Tibial nerve (tissue), 4 donors: ENCODE data around the gene MUSTN1.

Experiments used
- EP300 ChIP-seq, 2 donors: sonication (generic); formaldehyde crosslinking; IDR thresholded peaks; one replicate each; pipeline ENCODE4 v1.6.1; 2017; ENCODE audit warnings: antibody characterized with exemption in 2 of 2, mild to moderate bottlenecking in 1 of 2
- POLR2A ChIP-seq, 2 donors: fragments of 450-650 bp; IDR thresholded peaks; one replicate each; pipeline ENCODE4 v1.6.1; 2017; ENCODE audit warnings: antibody characterized with exemption in 2 of 2, mild to moderate bottlenecking in 2 of 2, moderate library complexity in 2 of 2
- TF ChIP-seq, protein P1 (sequence below), 5 experiments: fragments of 200-600 bp in 3 of 5; fragments of 450-650 bp in 2 of 5; sonication (generic) in 3 of 5; IDR thresholded peaks; one replicate each; pipeline ENCODE4 v1.5.1; 2016 to 2019; ENCODE audit warnings: antibody characterized with exemption in 5 of 5, mild to moderate bottlenecking in 3 of 5, moderate library complexity in 2 of 5

DNA sequence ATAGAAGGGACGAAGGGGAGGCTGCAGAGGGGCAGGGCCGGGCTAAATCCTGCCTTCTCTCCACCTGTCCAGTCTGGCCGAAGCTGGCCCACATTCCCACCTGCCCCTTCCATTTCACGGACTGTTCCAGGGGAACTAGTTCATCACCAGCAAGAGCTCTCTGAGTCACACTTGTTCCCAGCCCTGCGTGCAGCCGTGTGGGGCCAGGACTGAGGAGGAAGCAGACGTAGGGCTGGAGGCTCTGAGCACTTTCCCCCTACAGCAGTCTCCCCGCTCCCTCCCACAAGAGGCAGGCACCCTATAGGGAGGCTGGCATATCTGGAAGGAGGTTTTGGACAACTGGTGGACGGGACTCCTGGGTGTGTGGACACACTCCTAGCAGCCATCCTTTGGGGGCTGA lies 7.4 kb downstream of the MUSTN1 start:
- TF ChIP-seq, protein P1, sequence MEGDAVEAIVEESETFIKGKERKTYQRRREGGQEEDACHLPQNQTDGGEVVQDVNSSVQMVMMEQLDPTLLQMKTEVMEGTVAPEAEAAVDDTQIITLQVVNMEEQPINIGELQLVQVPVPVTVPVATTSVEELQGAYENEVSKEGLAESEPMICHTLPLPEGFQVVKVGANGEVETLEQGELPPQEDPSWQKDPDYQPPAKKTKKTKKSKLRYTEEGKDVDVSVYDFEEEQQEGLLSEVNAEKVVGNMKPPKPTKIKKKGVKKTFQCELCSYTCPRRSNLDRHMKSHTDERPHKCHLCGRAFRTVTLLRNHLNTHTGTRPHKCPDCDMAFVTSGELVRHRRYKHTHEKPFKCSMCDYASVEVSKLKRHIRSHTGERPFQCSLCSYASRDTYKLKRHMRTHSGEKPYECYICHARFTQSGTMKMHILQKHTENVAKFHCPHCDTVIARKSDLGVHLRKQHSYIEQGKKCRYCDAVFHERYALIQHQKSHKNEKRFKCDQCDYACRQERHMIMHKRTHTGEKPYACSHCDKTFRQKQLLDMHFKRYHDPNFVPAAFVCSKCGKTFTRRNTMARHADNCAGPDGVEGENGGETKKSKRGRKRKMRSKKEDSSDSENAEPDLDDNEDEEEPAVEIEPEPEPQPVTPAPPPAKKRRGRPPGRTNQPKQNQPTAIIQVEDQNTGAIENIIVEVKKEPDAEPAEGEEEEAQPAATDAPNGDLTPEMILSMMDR (IDR thresholded peaks at IDR 0.05) = no peak
- TF ChIP-seq POLR2A (IDR thresholded peaks at IDR 0.05) = no peak
- no peak for TF ChIP-seq EP300 (IDR thresholded peaks at IDR 0.05)
